Stimulated activated naive CD8-positive, alpha-beta T cell treated with anti-CD3 and anti-CD28 coated beads, Interleukin-15, amount 100 ng/mL, for 72 hours (primary cell): ENCODE measurements around the gene SULT1E1.

Experiments
- ATAC-seq: fragments of 150-1000 bp; cut with Tn5 transposase; 2 replicates; pipeline ENCODE4 v1.10.0; 2021; ENCODE audit warnings: mild to moderate bottlenecking, moderate library complexity
- DNase-seq, 2 donors: peaks; one replicate each; pipeline ENCODE4 v3.0.0; 2021 to 2022
- H3K27ac Mint-ChIP-seq, 2 donors: one replicate each; pipeline ENCODE4 v1.8.0; 2022; ENCODE audit warnings: mild to moderate bottlenecking in 2 of 2, mixed read lengths in 2 of 2, moderate library complexity in 2 of 2
- H3K27me3 Mint-ChIP-seq: one replicate; pipeline ENCODE4 v1.8.0; 2022; ENCODE audit warnings: mixed read lengths
- H3K4me1 Mint-ChIP-seq: one replicate; pipeline ENCODE4 v1.8.0; 2022; ENCODE audit warnings: mild to moderate bottlenecking, mixed read lengths
- H3K4me3 Mint-ChIP-seq, 2 donors: one replicate each; pipeline ENCODE4 v1.8.0; 2022; ENCODE audit warnings: mild to moderate bottlenecking in 2 of 2, mixed read lengths in 2 of 2, moderate library complexity in 1 of 2
- H3K9me3 Mint-ChIP-seq, 2 donors: one replicate each; pipeline ENCODE4 v1.8.0; 2022; ENCODE audit warnings: mixed read lengths in 2 of 2

Gene SULT1E1, protein sequence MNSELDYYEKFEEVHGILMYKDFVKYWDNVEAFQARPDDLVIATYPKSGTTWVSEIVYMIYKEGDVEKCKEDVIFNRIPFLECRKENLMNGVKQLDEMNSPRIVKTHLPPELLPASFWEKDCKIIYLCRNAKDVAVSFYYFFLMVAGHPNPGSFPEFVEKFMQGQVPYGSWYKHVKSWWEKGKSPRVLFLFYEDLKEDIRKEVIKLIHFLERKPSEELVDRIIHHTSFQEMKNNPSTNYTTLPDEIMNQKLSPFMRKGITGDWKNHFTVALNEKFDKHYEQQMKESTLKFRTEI

GRCh38 chr4:69860052-69860451, at the start of gene SULT1E1:
Gene SULT1E1 (minus strand): TSS chr4:69860145. CDS start chr4:69857644, 2,501 bp downstream.
- Mint-ChIP-seq H3K27me3 (no peaks in the 10 kb centered on the region), H3K4me1 (no peaks in the 10 kb centered on the region), H3K9me3 (no peaks in the 10 kb centered on the region), H3K4me3 (no peak within 1 kb of the TSS), H3K27ac (no peak within 1 kb of the TSS)
- DNase-seq: no peak
- ATAC-seq: no peak

GRCh38 chr4:69909195-69909594, 49.2 kb upstream of the SULT1E1 start:
- Mint-ChIP-seq H3K4me3 (no peak overlapping the region), H3K9me3 (no peaks in the 10 kb centered on the region), H3K4me1 (no peaks in the 10 kb centered on the region), H3K27ac (no peak overlapping the region), H3K27me3 (no peaks in the 10 kb centered on the region)
- DNase-seq: no peak
- no peak for ATAC-seq

DNA sequence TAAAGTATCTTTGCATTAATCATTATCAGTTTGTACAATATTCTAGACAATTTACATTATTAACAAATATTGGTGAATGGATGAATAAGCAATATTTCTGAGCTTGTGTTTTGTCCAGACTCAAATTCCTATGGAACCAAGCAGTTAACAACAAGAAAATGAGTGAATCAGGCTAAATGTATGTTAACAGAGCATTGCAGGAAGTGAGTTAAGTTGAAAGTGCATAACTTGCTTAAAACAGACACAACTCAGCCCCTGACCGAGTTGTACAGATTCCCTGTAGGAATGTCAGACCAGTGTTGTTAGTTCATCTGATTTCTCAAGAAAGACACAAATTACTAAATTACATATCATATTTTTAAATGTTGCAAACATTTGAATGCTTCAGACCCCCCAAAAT, 47.2 kb upstream of the SULT1E1 start:
- Mint-ChIP-seq H3K27me3 (peaks cover 6% of the 10 kb centered on the region), H3K9me3 (no peaks in the 10 kb centered on the region), H3K27ac (no peak overlapping the region), H3K4me1 (no peaks in the 10 kb centered on the region), H3K4me3 (no peak overlapping the region)
- ATAC-seq: no peak
- DNase-seq: no peak

- DNase-seq (no peak), ATAC-seq (no peak)
- Mint-ChIP-seq H3K27ac (no peak overlapping the region), H3K4me3 (no peak overlapping the region), H3K4me1 (no peaks in the 10 kb centered on the region), H3K27me3 (peaks cover 22% of the 10 kb centered on the region), H3K9me3 (no peaks in the 10 kb centered on the region)
Observed at GRCh38 chr4:69896530-69897116, 36.7 kb upstream of the SULT1E1 start.

DNA sequence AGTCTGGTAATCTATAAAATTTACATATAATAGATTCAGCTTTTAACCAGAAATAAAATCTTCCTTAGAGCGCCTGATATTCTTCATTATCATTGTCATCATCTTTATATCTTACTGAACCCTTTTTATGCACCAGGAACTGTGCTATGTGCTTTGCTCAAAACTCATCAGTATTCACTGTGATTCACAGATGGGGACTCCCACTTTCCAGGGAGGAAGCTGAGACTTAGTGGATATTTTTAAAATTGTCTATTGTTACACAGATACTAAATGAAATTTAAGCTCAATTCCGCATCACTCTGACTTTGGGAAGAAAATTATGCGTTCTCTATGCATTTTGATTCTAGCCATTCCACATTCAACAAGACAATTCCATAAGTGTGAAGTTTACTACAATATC, 34.8 kb upstream of the SULT1E1 start:
- no peaks in the 10 kb centered on the region for H3K9me3 Mint-ChIP-seq
- H3K4me1 Mint-ChIP-seq: no peaks in the 10 kb centered on the region
- ATAC-seq: no peak
- peaks cover 22% of the 10 kb centered on the region for H3K27me3 Mint-ChIP-seq
- DNase-seq: no peak
- H3K4me3 Mint-ChIP-seq: no peak overlapping the region
- no peak overlapping the region for H3K27ac Mint-ChIP-seq

DNA sequence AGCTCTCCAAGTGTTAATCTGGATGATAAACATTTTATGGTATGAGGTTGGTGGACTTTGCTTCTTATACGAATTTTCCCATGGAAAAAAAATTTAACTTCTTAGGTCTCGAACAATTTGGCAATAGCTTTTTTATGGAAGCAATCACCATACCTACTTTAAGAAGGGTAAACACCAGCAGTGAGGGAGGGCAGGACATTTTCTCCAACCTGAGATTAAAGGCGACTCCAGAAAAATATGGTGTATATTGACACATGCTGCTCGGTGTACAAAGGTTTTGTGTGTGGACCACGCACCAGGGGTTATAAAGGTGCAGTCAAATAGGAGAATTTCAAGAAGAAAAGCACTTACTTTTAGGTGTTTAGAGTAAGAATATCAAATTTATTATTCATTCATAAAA, 34.2 kb upstream of the SULT1E1 start:
- Mint-ChIP-seq H3K4me3 (no peak overlapping the region), H3K27me3 (peaks cover 20% of the 10 kb centered on the region), H3K4me1 (no peaks in the 10 kb centered on the region), H3K27ac (no peak overlapping the region), H3K9me3 (no peaks in the 10 kb centered on the region)
- DNase-seq: no peak
- ATAC-seq: no peak

DNA sequence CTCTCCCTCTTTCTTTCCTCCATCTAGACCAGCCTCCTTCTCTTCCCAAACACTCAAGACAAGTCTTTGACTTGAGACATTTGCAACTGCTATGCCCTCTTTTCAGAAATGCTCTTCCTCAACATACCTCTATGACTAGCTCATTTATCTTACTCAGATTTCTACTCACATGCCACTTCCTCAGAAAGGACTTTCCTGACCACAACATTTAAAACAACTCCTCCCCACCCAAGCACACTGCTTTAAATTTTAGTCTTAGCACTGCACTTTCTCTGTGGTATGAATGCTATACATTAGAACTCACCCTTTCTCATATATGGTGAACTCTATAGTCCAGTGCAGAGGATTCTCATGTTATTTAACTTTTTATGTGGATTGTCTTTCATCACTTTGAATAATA, 28.4 kb upstream of the SULT1E1 start:
- DNase-seq (no peak), ATAC-seq (peak; percentile 31)
- peaks cover 6% of the 10 kb centered on the region for H3K4me1 Mint-ChIP-seq
- H3K27ac Mint-ChIP-seq: no peak overlapping the region
- H3K27me3 Mint-ChIP-seq: no peaks in the 10 kb centered on the region
- no peak overlapping the region for H3K4me3 Mint-ChIP-seq
- H3K9me3 Mint-ChIP-seq: peaks cover 0 to 5% of the 10 kb centered on the region in 2 donors

- no peak overlapping the region for H3K4me3 Mint-ChIP-seq
- no peak for DNase-seq
Observed at GRCh38 chr4:69882150-69882549, 22.2 kb upstream of the SULT1E1 start.

GRCh38 chr4:69881173-69881773, 21.3 kb upstream of the SULT1E1 start:
- H3K27ac Mint-ChIP-seq: no peak overlapping the region
- H3K4me3 Mint-ChIP-seq: no peak overlapping the region
- no peaks in the 10 kb centered on the region for H3K27me3 Mint-ChIP-seq
- H3K4me1 Mint-ChIP-seq: no peaks in the 10 kb centered on the region
- H3K9me3 Mint-ChIP-seq: peaks cover 0 to 5% of the 10 kb centered on the region in 2 donors
- DNase-seq (peak in 1 of 2 donors; percentile 19), ATAC-seq (peak; percentile 70)

More at GRCh38 chr4:69882150-69882549, 22.2 kb upstream of the SULT1E1 start:
- no peak for ATAC-seq
- Mint-ChIP-seq H3K4me1 (no peaks in the 10 kb centered on the region), H3K9me3 (peaks cover 0 to 5% of the 10 kb centered on the region in 2 donors), H3K27me3 (no peaks in the 10 kb centered on the region), H3K27ac (peak overlapping the region in 1 of 2 donors; percentile 64)

- no peaks in the 10 kb centered on the region for H3K9me3 Mint-ChIP-seq
- no peak overlapping the region for H3K27ac Mint-ChIP-seq
- H3K4me1 Mint-ChIP-seq: no peaks in the 10 kb centered on the region
- H3K4me3 Mint-ChIP-seq: no peak overlapping the region
- no peaks in the 10 kb centered on the region for H3K27me3 Mint-ChIP-seq
- DNase-seq (no peak), ATAC-seq (no peak)
Observed at GRCh38 chr4:69878250-69878649, 18.3 kb upstream of the SULT1E1 start.

- no peak for DNase-seq
- H3K9me3 Mint-ChIP-seq: no peaks in the 10 kb centered on the region
- H3K27ac Mint-ChIP-seq: no peak overlapping the region
- no peak for ATAC-seq
- H3K4me1 Mint-ChIP-seq: no peaks in the 10 kb centered on the region
- no peaks in the 10 kb centered on the region for H3K27me3 Mint-ChIP-seq
- H3K4me3 Mint-ChIP-seq: no peak overlapping the region
Observed at GRCh38 chr4:69877453-69877852, 17.5 kb upstream of the SULT1E1 start.

DNA sequence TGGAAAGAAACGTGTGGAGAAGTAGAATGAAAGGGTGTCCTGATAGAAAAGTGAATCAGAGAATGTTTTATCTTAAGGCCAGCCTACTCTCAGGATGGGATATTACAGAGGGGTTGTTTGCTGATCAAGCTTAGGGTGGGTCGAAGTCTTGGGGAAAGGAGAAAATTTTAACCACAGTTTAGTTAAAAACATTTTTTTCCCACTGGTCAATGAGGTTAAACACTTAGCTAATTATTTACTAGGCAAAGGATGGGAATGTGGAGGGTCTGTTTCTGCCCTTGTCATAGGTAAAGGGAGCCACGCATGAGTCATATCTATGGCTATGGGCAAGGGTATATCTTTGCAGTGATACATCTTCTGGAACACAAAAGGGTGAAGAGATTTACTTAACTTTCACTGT, 16.1 kb upstream of the SULT1E1 start:
- ATAC-seq (no peak), DNase-seq (no peak)
- H3K27me3 Mint-ChIP-seq: no peaks in the 10 kb centered on the region
- no peaks in the 10 kb centered on the region for H3K4me1 Mint-ChIP-seq
- H3K9me3 Mint-ChIP-seq: no peaks in the 10 kb centered on the region
- no peak overlapping the region for H3K4me3 Mint-ChIP-seq
- no peak overlapping the region for H3K27ac Mint-ChIP-seq

DNA sequence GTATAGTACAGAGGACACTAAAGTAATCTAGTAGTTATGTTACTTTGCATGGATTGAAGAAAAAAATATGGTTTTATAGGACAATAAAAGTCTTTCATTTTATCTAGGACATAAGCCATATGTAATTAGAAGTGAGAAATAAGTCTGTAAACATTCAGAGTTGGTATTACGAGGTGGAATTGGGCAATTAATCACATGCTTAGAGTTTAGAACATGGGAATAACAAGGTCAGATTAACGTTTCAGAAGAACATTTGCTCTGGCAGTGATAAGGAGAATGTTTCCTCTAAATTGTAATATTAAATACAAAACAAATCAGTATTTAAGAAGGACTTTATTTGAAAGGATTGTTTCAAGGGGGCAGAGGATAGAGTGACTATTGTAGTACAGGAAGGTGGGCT, 15.6 kb upstream of the SULT1E1 start:
- ATAC-seq (no peak), DNase-seq (no peak)
- Mint-ChIP-seq H3K27ac (no peak overlapping the region), H3K27me3 (no peaks in the 10 kb centered on the region), H3K9me3 (no peaks in the 10 kb centered on the region), H3K4me1 (no peaks in the 10 kb centered on the region), H3K4me3 (no peak overlapping the region)

DNA sequence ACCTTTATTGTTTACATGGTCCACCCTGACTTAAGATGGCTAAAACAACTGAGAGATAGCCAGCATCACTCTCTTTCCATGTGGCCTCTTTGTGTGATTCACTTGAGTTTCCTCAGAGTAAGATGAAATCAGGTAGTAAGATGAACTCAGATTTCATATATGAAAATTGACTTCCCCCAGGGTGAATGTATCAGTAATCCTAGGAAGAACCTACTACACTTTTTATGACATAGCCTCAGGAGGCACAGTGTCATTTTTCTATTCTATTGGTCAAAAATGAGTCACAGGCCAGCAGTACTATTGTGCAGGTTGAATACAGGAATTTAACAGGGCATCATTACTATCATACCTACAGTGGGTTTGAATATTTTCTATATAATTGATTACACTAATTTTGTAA, 14.6 kb upstream of the SULT1E1 start:
- DNase-seq: no peak
- no peaks in the 10 kb centered on the region for H3K27me3 Mint-ChIP-seq
- no peak overlapping the region for H3K4me3 Mint-ChIP-seq
- peak; percentile 52 for ATAC-seq
- no peaks in the 10 kb centered on the region for H3K4me1 Mint-ChIP-seq
- H3K9me3 Mint-ChIP-seq: no peaks in the 10 kb centered on the region
- H3K27ac Mint-ChIP-seq: no peak overlapping the region

DNA sequence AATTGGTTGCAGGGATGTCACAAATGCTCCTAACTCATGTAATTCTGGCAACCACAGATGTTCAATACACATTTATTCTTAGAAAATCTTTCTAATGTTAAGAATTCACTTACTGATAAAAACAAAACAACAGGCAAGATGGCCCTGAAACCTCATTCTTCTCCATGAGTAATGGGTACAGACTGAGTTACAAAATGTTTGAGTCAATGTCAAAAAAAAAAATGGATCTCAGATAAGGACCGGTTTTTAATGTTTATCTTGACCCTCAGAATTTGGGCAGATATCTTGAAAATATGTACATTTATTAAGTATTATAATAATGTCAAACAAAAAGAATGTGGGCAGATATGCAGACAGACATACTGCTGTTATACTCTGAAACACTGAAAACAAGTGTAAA, 1.8 kb upstream of the SULT1E1 start:
- no peak for DNase-seq
- no peak for ATAC-seq
- H3K9me3 Mint-ChIP-seq: no peaks in the 10 kb centered on the region
- H3K27me3 Mint-ChIP-seq: no peaks in the 10 kb centered on the region
- no peaks in the 10 kb centered on the region for H3K4me1 Mint-ChIP-seq
- H3K4me3 Mint-ChIP-seq: no peak overlapping the region
- H3K27ac Mint-ChIP-seq: no peak overlapping the region

DNA sequence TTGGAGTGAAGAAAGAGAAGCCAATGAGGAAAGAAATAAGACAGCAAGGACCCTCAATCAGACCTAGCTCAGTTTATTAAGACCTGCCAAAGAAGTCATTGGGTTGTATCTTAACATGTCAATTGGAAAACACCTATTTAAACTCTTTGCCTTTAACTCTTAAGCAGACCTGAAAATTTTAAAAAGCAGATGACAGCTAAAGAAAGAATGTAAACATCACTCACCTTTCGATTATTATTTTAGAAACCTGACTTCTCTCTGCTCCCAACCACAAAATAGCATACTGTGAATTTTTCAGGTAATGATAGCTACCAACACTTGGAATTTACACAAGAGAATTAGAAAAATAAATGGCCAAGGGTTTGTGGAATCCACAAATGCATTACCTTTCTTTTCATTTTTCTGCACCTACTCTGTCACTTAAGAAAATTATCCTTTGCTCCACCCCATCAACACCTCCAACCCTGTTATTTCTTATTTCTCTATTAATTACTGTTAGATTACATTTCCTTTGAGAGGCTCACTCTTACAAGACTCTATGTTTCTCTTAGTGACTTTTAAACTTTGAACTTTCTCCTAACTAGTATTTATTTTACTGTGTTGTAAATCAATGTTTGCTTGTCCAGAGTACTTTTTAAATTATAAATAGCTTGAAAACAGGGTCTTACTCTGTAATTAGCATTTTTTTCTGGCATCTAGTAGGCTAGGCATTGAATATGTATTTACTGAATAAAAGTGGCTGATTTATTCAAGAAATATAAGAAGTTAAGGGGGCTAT, 765 bp upstream of the SULT1E1 start:
- DNase-seq (no peak), ATAC-seq (no peak)
- Mint-ChIP-seq H3K4me1 (no peaks in the 10 kb centered on the region), H3K27ac (no peak overlapping the region), H3K4me3 (no peak overlapping the region), H3K27me3 (no peaks in the 10 kb centered on the region), H3K9me3 (no peaks in the 10 kb centered on the region)
